Calu3 (cell line): ENCODE results near the gene C9orf153. TPM values are rescaled to one million over a fixed set of nuclear protein-coding genes. Genes with fewer than 3 reads are reported as not detected.
A peak's percentile ranks its signal among the peaks of the same experiment; 100 is the strongest.

ENCODE experiments used
- BruUV-seq: library from RNA; stranded (reverse); fragments of 400-500 nt; replicated peaks from 2 replicates; lab custom pipeline; 2021; lab: Mats Ljungman, UMichigan
- CTCF ChIA-PET: fragments of 300-600 bp; sonication (Branson Sonifier 250); formaldehyde crosslinking; loops from one replicate; lab custom pipeline; 2022; ENCODE audit warnings: antibody characterized with exemption; lab: Charles Lee
- DNase-seq: peaks from one replicate; pipeline ENCODE4 v3.0.0; 2022
- H3K27ac Mint-ChIP-seq: one replicate; pipeline ENCODE4 v1.8.0; 2022; ENCODE audit warnings: mixed read lengths; ENCODE audit not compliant: unreplicated experiment
- H3K27me3 Mint-ChIP-seq: one replicate; pipeline ENCODE4 v1.8.0; 2022; ENCODE audit warnings: mixed read lengths; ENCODE audit not compliant: unreplicated experiment
- H3K36me3 Mint-ChIP-seq: one replicate; pipeline ENCODE4 v1.8.0; 2022; ENCODE audit warnings: mild to moderate bottlenecking, moderate library complexity, mixed read lengths; ENCODE audit not compliant: insufficient read depth, unreplicated experiment
- H3K4me1 Mint-ChIP-seq: one replicate; pipeline ENCODE4 v1.8.0; 2022; ENCODE audit warnings: mild to moderate bottlenecking, low read depth, mixed read lengths; ENCODE audit not compliant: unreplicated experiment
- H3K4me3 Mint-ChIP-seq: one replicate; pipeline ENCODE4 v1.8.0; 2022; ENCODE audit warnings: mild to moderate bottlenecking, low read depth, moderate library complexity, mixed read lengths; ENCODE audit not compliant: unreplicated experiment
- H3K9me3 Mint-ChIP-seq: one replicate; pipeline ENCODE4 v1.8.0; 2022; ENCODE audit warnings: low read depth, mixed read lengths; ENCODE audit not compliant: unreplicated experiment
- CTCF ChIP-seq: fragments of 200-600 bp; IDR thresholded peaks from one replicate; pipeline ENCODE4 v1.8.0; 2022; ENCODE audit warnings: antibody characterized with exemption; ENCODE audit not compliant: unreplicated experiment
- intact Hi-C: fragments of 100-400 bp; cut with micrococcal nuclease; formaldehyde crosslinking; loops from one replicate; pipeline ENCODE4 v1.10.0; 2022; ENCODE audit not compliant: unreplicated experiment
- total RNA-seq: library from RNA; stranded (reverse); gene quantifications from 2 replicates; pipeline ENCODE4 v1.2.3, GENCODE V29; 2022

Gene C9orf153
- total RNA-seq, 1 experiment from 2014 or later: not detected

GRCh38 chr9:86282077-86282978 is 22.9 kb upstream of the C9orf153 start, which contains the start of gene ISCA1:
Gene ISCA1, minus strand, starts transcription at chr9:86282538. Its CDS starts 80 bp downstream, at chr9:86282458.
- no TSS peak for BruUV-seq
- intact Hi-C loops: no loop called here
- peak; percentile 93 for DNase-seq
- TF ChIP-seq CTCF: no peak
- Mint-ChIP-seq H3K4me1 (peaks cover 19% of the 10 kb centered on the region), H3K27ac (peak within 1 kb of the TSS; percentile 40), H3K9me3 (no peaks in the 10 kb centered on the region), H3K4me3 (peak within 1 kb of the TSS; percentile 69), H3K36me3 (peaks cover 23% of the 10 kb centered on the region), H3K27me3 (no peaks in the 10 kb centered on the region)
- CTCF ChIA-PET: interaction anchor here (0.5 to 0.8 kb wide), 3 partner anchors 10 to 1196 kb away, joined by 3 to 5 read pairs (median 3); no protein-coding TSS in a partner anchor

- no peak for TF ChIP-seq CTCF
- Mint-ChIP-seq H3K9me3 (no peaks in the 10 kb centered on the region), H3K27me3 (no peaks in the 10 kb centered on the region), H3K4me1 (peaks cover 19% of the 10 kb centered on the region), H3K36me3 (peaks cover 23% of the 10 kb centered on the region), H3K27ac (no peak overlapping the region), H3K4me3 (peak overlapping the region; percentile 69)
- intact Hi-C loops: no loop called here
- DNase-seq: no peak
- CTCF ChIA-PET: interaction anchor here (0.5 kb wide), 1 partner anchor 70 kb away, joined by 5 read pairs; no protein-coding TSS in a partner anchor
- no TSS peak for BruUV-seq
Observed at GRCh38 chr9:86281593-86282076, 22.2 kb upstream of the C9orf153 start.

- TF ChIP-seq CTCF: no peak
- H3K9me3 Mint-ChIP-seq: no peaks in the 10 kb centered on the region
- CTCF ChIA-PET: no interaction called here
- H3K36me3 Mint-ChIP-seq: peaks cover 23% of the 10 kb centered on the region
- intact Hi-C loops: no loop called here
- H3K4me1 Mint-ChIP-seq: peaks cover 19% of the 10 kb centered on the region
- H3K27me3 Mint-ChIP-seq: no peaks in the 10 kb centered on the region
- no peak overlapping the region for H3K4me3 Mint-ChIP-seq
- DNase-seq: no peak
- BruUV-seq: no TSS peak
- no peak overlapping the region for H3K27ac Mint-ChIP-seq
Observed at GRCh38 chr9:86280580-86280979, 21.1 kb upstream of the C9orf153 start.

- intact Hi-C loops: no loop called here
- Mint-ChIP-seq H3K27ac (no peak overlapping the region), H3K4me3 (no peak overlapping the region)
Observed at GRCh38 chr9:86279839-86280238, 20.4 kb upstream of the C9orf153 start.

More at GRCh38 chr9:86279839-86280238, 20.4 kb upstream of the C9orf153 start:
- Mint-ChIP-seq H3K36me3 (peaks cover 23% of the 10 kb centered on the region), H3K4me1 (peaks cover 20% of the 10 kb centered on the region), H3K27me3 (no peaks in the 10 kb centered on the region), H3K9me3 (no peaks in the 10 kb centered on the region)
- CTCF ChIA-PET: no interaction called here
- DNase-seq: no peak
- TF ChIP-seq CTCF: no peak
- BruUV-seq: no TSS peak
